ENCODE data around the gene ABCA9.
"Not testable (repeated sequence)": the region's sequence is repeated elsewhere in the genome, so short reads cannot be mapped to it uniquely, and the experiment has no call there.

Gene ABCA9

GRCh38 chr17:69086641-69087040 lies 25.9 kb upstream of the ABCA9 start:
- TF ChIP-seq POLR2A (IDR thresholded peaks at IDR 0.05; ENCODE audit: low read depth, low read length) (no peak), TAF1 (IDR thresholded peaks at IDR 0.05; ENCODE audit: borderline replicate concordance, low read depth, low read length) (no peak), POLR2AphosphoS5 (IDR thresholded peaks at IDR 0.05; ENCODE audit: low read depth, low read length) (no peak)
- no peak for FAIRE-seq
- no peak for DNase-seq (ENCODE audit: insufficient read length)

- no peak for TF ChIP-seq TAF1 (IDR thresholded peaks at IDR 0.05; ENCODE audit: borderline replicate concordance, low read depth, low read length)
- FAIRE-seq (no peak), DNase-seq (ENCODE audit: insufficient read length) (no peak)
Measured at GRCh38 chr17:69084911-69085310, 24.2 kb upstream of the ABCA9 start.

GRCh38 chr17:69082696-69083095 lies 22.0 kb upstream of the ABCA9 start:
- DNase-seq (ENCODE audit: insufficient read length) (no peak), FAIRE-seq (no peak)
- TF ChIP-seq POLR2AphosphoS5 (IDR thresholded peaks at IDR 0.05; ENCODE audit: low read depth, low read length), result no peak
- no peak for TF ChIP-seq POLR2A (IDR thresholded peaks at IDR 0.05; ENCODE audit: low read depth, low read length)
- TF ChIP-seq TAF1 (IDR thresholded peaks at IDR 0.05; ENCODE audit: borderline replicate concordance, low read depth, low read length), result no peak

GRCh38 chr17:69078864-69079263 lies 18.1 kb upstream of the ABCA9 start:
- TF ChIP-seq TAF1 (IDR thresholded peaks at IDR 0.05; ENCODE audit: borderline replicate concordance, low read depth, low read length) (no peak), POLR2AphosphoS5 (IDR thresholded peaks at IDR 0.05; ENCODE audit: low read depth, low read length) (no peak), POLR2A (IDR thresholded peaks at IDR 0.05; ENCODE audit: low read depth, low read length) (no peak)
- FAIRE-seq, result no peak
- DNase-seq (ENCODE audit: insufficient read length), result no peak

- TF ChIP-seq POLR2AphosphoS5 (IDR thresholded peaks at IDR 0.05; ENCODE audit: low read depth, low read length), result no peak
- TF ChIP-seq POLR2A (IDR thresholded peaks at IDR 0.05; ENCODE audit: low read depth, low read length), result no peak
- no peak for TF ChIP-seq TAF1 (IDR thresholded peaks at IDR 0.05; ENCODE audit: borderline replicate concordance, low read depth, low read length)
- DNase-seq (ENCODE audit: insufficient read length) (no peak), FAIRE-seq (no peak)
Measured at GRCh38 chr17:69075823-69076222, 15.1 kb upstream of the ABCA9 start.

- not testable (repeated sequence) for DNase-seq (ENCODE audit: insufficient read length); FAIRE-seq
Measured at GRCh38 chr17:69073392-69073791, 12.7 kb upstream of the ABCA9 start.

- DNase-seq (ENCODE audit: insufficient read length); FAIRE-seq: not testable (repeated sequence)
Measured at GRCh38 chr17:69072803-69073256, 12.1 kb upstream of the ABCA9 start.

GRCh38 chr17:69071233-69071586 lies 10.5 kb upstream of the ABCA9 start:
- DNase-seq (ENCODE audit: insufficient read length); FAIRE-seq: not testable (repeated sequence)

- not testable (repeated sequence) for FAIRE-seq; DNase-seq (ENCODE audit: insufficient read length)
Measured at GRCh38 chr17:69070378-69071232, 9.9 kb upstream of the ABCA9 start.

GRCh38 chr17:69069226-69069750 lies 8.6 kb upstream of the ABCA9 start:
- no peak for TF ChIP-seq POLR2A (IDR thresholded peaks at IDR 0.05; ENCODE audit: low read depth, low read length)
- TF ChIP-seq POLR2AphosphoS5 (IDR thresholded peaks at IDR 0.05; ENCODE audit: low read depth, low read length), result no peak
- TF ChIP-seq TAF1 (IDR thresholded peaks at IDR 0.05; ENCODE audit: borderline replicate concordance, low read depth, low read length), result no peak
- no peak for FAIRE-seq
- DNase-seq (ENCODE audit: insufficient read length), result no peak

GRCh38 chr17:69067274-69068047 lies 6.7 kb upstream of the ABCA9 start:
- no peak for FAIRE-seq
- TF ChIP-seq POLR2AphosphoS5 (IDR thresholded peaks at IDR 0.05; ENCODE audit: low read depth, low read length), result no peak
- TF ChIP-seq POLR2A (IDR thresholded peaks at IDR 0.05; ENCODE audit: low read depth, low read length), result no peak
- TF ChIP-seq TAF1 (IDR thresholded peaks at IDR 0.05; ENCODE audit: borderline replicate concordance, low read depth, low read length), result no peak
- DNase-seq (ENCODE audit: insufficient read length), result no peak

GRCh38 chr17:69066482-69066881 lies 5.8 kb upstream of the ABCA9 start:
- DNase-seq (ENCODE audit: insufficient read length) (no peak), FAIRE-seq (no peak)
- TF ChIP-seq POLR2A (IDR thresholded peaks at IDR 0.05; ENCODE audit: low read depth, low read length), result no peak
- TF ChIP-seq TAF1 (IDR thresholded peaks at IDR 0.05; ENCODE audit: borderline replicate concordance, low read depth, low read length), result no peak
- no peak for TF ChIP-seq POLR2AphosphoS5 (IDR thresholded peaks at IDR 0.05; ENCODE audit: low read depth, low read length)

Measured in GM12892 (cell line).